Stimulated activated naive B cell treated with anti-CD40 and anti-IgM and Interleukin-4, amounts not matched to agents 10 μg/mL and 1 μg/mL and 100 μg/mL, for 72 hours (primary cell): ENCODE measurements around the gene TMEM190.

Source experiments
- ATAC-seq, 2 donors: fragments of 150-1000 bp; cut with Tn5 transposase; replicated peaks; 2 replicates each; pipeline ENCODE4 v1.10.0; 2021; ENCODE audit warnings: moderate library complexity in 1 of 2
- DNase-seq: peaks from one replicate; pipeline ENCODE4 v3.0.0; 2021
- H3K27ac Mint-ChIP-seq: one replicate; pipeline ENCODE4 v1.8.0; 2022; ENCODE audit warnings: mild to moderate bottlenecking, mixed read lengths
- H3K27me3 Mint-ChIP-seq, 2 donors: one replicate each; pipeline ENCODE4 v1.8.0; 2022; ENCODE audit warnings: mixed read lengths in 2 of 2
- H3K36me3 Mint-ChIP-seq, 2 donors: one replicate each; pipeline ENCODE4 v1.8.0; 2022; ENCODE audit warnings: mixed read lengths in 2 of 2, mild to moderate bottlenecking in 1 of 2
- H3K4me1 Mint-ChIP-seq, 2 donors: one replicate each; pipeline ENCODE4 v1.8.0; 2022; ENCODE audit warnings: mixed read lengths in 2 of 2, mild to moderate bottlenecking in 1 of 2
- H3K4me3 Mint-ChIP-seq, 2 donors: one replicate each; pipeline ENCODE4 v1.8.0; 2022; ENCODE audit warnings: mild to moderate bottlenecking in 2 of 2, mixed read lengths in 2 of 2, moderate library complexity in 1 of 2
- H3K9me3 Mint-ChIP-seq, 2 donors: one replicate each; pipeline ENCODE4 v1.8.0; 2022; ENCODE audit warnings: mixed read lengths in 2 of 2, mild to moderate bottlenecking in 1 of 2

Gene TMEM190

GRCh38 chr19:55424518-55424917, 47.9 kb downstream of the TMEM190 start:
- Mint-ChIP-seq H3K36me3 (no peaks in the 10 kb centered on the region), H3K27me3 (peaks cover 27 to 36% of the 10 kb centered on the region in 2 donors), H3K4me3 (no peak overlapping the region), H3K27ac (no peak overlapping the region), H3K4me1 (no peaks in the 10 kb centered on the region), H3K9me3 (no peaks in the 10 kb centered on the region)
- no peak for ATAC-seq
- DNase-seq = no peak

DNA sequence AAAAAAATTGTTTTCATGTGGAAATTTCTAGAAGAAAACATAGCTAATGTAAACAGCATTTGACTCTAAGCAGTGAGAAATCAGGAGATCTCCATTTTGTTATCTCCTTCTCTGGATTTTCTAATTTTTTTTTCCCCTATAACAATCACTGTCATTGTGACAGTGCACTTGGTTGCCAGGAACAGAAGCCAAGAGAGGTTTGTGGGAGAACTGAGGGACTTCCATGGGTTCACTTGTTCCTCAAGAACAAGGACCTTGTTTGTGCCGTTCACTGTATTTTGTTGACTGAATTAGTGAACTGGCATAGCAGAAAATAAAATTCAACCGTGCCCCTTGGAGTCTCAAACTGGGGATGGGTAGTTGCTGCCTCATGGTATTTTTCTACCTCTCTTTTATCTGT, 49.4 kb downstream of the TMEM190 start:
- Mint-ChIP-seq H3K4me1 (no peaks in the 10 kb centered on the region), H3K36me3 (no peaks in the 10 kb centered on the region), H3K27ac (no peak overlapping the region), H3K9me3 (no peaks in the 10 kb centered on the region), H3K4me3 (no peak overlapping the region), H3K27me3 (peaks cover 42 to 50% of the 10 kb centered on the region in 2 donors)
- ATAC-seq = no peak
- DNase-seq = no peak
